Keratinocyte (primary cell): Measurements from ENCODE around the gene VEGFA.

Source experiments
- CTCF ChIP-seq, 3 experiments: IDR thresholded peaks in 1 of 3; conservative IDR thresholded peaks in 1 of 3; optimal IDR thresholded peaks in 1 of 3; 2 replicates in 2 of 3; 3 replicates in 1 of 3; pipeline versions ENCODE3 to v1.5.1; 2011; ENCODE audit warnings: low read length in 3 of 3, mild to moderate bottlenecking in 3 of 3, moderate library complexity in 2 of 3, control low read depth in 1 of 3, inconsistent platforms in 1 of 3; ENCODE audit not compliant: insufficient read depth in 2 of 3; ENCODE audit errors: extremely low read depth in 1 of 3
- EZH2 ChIP-seq: IDR thresholded peaks from one replicate; pipeline ENCODE4 v1.6.1; 2012; ENCODE audit warnings: inconsistent platforms, mild to moderate bottlenecking, low read length, moderate library complexity

GRCh38 chr6:43724354-43724753, 45.7 kb upstream of the VEGFA start:
- TF ChIP-seq CTCF (optimal IDR thresholded peaks at IDR 0.05 in 1 of 3, IDR thresholded peaks at IDR 0.05 in 1 of 3, conservative IDR thresholded peaks at IDR 0.05 in 1 of 3; ENCODE audit: extremely low read depth in 1 of 3, insufficient read depth in 2 of 3, low read length in 3 of 3), result no peak
- TF ChIP-seq EZH2, result no peak
